Epidermal melanocyte (primary cell): Measurements from ENCODE around the gene SH3BP4.
A peak's percentile ranks its signal among the peaks of the same experiment; 100 is the strongest.

Source experiments
- DNase-seq: peaks from one replicate; pipeline ENCODE4 v3.0.0; 2011; ENCODE audit warnings: low spot score; ENCODE audit not compliant: insufficient read length

SH3BP4 gene

DNA sequence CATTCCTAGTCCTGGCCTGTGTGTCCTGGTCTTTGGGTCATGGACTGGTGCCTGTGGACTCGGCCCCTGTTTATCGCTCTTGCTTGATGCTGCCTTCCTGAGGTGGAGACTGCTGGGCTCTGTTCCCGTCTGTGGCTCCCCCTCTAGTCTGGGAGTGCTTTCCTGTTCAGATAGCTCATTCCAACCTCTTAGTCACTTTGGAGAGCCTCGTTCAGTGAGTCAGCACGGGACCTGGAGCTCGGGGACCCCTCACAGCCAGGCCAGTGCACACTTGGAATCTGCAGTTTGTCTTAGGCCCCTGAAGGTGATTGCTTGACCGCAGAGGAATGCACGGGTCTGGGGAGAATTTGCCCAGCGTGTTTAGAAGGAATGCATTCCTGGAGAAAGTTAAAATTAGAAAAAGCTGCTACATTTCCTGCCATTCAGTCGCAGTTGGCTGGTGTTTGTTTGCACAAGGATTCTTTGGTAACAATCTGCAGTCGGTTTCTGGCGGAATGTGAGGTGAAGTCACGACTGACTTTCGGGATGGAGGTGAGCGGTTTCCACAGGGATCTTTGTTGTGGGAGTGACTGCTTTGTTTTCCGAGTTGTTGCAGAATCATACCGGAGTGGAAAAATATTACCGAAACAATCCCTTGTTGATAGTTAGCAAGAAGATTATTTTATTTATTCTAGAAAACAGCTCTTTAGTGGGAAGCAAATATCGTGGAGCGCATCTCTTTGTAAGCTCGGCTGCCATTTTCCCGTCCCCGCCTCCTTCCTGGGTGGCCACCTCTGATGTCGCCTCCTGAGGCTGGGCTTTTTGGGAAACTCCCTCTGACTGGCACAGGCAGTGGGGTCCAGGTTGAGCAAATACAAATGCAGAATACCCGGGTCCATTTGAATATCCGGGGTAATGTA lies 29.6 kb downstream of the SH3BP4 start:
- DNase-seq, result peak; percentile 55

- DNase-seq, result no peak
Observed at GRCh38 chr2:234982096-234982834, 30.4 kb downstream of the SH3BP4 start.

- no peak for DNase-seq
Observed at GRCh38 chr2:234983011-234983726, 31.4 kb downstream of the SH3BP4 start.

DNA sequence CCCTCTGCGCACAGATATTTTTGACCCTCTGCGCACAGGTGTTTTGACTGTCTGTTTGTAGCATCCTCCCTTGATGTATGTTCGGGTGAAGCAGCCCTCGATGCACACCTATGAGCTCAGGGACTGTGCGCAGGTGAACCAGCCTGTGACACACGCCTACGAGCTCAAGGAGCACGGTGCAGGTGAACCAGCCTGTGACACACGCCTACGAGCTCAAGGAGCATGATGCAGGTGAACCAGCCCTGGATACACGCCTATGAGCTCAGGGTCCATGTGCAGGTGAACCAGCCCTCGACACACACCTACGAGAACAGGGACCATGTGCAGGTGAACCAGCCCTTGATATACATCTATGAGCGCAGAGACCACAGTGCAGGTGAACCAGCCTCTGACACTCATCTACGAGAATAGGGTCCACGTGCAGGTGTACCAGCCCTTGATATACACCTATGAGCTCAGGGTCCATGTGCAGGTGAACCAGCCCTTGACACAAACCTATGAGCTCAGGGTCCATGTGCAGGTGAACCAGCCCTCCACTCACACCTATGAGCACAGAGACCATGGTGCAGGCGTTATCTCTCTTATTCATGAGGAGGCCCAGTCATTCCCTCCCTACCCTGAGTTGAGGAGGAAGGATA lies 33.9 kb downstream of the SH3BP4 start:
- no peak for DNase-seq

DNA sequence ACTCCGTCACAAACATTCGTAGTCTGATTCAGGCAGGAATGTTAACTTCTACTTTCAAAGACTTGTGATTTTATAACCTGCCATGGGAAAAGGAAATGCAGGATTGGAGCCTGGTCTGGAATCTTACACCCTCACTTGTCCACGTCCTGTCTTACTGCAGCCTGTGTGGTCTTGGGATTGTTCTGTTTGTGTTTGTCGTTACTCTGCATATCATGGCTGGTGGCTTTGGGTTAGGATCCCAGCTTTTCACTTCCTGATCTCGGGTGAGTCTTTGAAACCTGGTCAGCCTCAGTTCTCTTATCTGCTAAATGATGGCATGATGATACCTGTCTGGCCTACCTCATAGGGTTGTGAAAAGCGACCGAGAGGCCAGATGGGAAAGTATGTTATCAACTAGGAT lies 34.6 kb downstream of the SH3BP4 start:
- no peak for DNase-seq

- no peak for DNase-seq
Observed at GRCh38 chr2:234986876-234987720, 35.3 kb downstream of the SH3BP4 start.

DNA sequence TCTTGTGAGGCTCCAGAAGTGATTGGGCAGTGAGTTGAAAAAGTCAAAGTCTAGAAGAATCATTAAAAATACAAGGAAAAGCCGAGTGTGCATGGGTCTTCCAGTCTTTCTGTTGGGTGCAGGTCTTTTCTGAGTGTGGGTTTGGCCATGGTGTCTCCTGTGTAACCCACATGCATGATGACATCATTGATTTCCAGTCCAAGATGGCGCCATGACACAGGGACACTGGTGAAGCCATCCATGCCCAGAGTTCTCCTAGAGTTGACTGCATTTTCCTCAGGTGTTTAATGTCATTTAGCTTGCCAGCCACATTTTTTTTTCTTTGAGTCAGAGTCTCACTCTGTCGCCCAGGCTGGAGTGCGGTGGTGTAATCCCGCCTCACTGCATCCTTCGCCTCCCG lies 35.9 kb downstream of the SH3BP4 start:
- DNase-seq, result no peak

DNA sequence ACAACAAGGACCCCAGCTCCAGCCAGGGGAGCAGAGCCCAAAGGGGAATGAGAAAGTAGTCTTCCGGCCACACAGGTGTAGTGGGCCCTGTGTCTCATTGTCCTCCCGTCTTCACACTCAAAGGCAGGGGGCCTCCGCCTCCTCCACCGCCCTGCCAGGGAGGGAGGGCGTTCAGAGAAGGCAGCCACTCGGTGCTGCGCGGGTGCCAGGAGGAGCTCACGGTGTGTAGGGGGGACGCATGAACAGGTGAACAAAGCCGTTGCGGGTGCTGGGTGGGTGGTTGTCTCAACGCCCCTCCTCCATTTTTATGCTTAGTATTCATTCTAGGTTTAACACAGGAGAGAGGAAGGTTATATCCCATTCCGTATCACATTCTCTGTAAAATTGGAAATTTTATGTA lies 36.7 kb downstream of the SH3BP4 start:
- no peak for DNase-seq

- peak; percentile 44 for DNase-seq
Observed at GRCh38 chr2:234989183-234989701, 37.4 kb downstream of the SH3BP4 start.

DNA sequence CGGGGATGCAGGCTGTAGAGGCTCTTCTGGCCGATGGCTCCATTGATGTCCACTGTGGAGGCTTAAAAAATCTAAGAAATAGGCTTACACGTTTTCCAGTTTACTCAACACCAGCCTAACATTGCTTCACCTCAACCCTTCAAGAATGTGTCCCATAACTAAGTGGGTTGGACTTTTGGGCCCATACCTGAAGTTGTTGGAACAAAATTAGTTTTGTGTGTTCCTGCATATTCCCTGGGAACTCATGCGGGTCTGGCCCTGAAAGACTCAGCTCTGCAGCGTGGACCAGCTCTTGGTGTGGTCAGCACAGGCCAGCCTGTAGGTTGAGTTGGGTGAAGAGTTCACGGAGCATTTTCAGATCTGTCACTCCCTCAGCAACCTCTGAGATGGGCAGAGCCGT lies 38.5 kb downstream of the SH3BP4 start:
- DNase-seq, result no peak

- no peak for DNase-seq
Observed at GRCh38 chr2:234991290-234991689, 39.5 kb downstream of the SH3BP4 start.

- DNase-seq, result no peak
Observed at GRCh38 chr2:234991793-234992192, 40.0 kb downstream of the SH3BP4 start.

DNA sequence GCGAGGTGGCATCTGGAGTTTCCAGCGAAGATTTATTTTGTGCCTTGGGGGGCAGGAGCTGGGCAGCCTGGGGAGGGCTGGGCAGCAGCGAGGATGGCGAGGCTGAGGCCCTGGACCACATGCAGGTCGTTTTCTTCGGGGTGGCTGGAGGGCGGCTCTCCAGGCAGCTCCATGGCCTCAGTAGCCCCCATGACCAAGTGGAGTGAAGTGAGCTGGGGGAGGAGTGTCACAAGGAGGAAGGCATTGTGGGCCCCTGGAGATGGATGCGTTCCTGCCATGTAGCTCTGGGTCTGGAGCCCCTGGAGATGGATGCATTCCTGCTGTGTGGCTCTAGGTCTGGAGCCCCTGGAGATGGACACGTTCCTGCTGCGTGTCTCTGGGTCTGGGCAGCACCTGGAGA lies 40.4 kb downstream of the SH3BP4 start:
- no peak for DNase-seq

- no peak for DNase-seq
Observed at GRCh38 chr2:234992624-234993349, 41.0 kb downstream of the SH3BP4 start.

DNA sequence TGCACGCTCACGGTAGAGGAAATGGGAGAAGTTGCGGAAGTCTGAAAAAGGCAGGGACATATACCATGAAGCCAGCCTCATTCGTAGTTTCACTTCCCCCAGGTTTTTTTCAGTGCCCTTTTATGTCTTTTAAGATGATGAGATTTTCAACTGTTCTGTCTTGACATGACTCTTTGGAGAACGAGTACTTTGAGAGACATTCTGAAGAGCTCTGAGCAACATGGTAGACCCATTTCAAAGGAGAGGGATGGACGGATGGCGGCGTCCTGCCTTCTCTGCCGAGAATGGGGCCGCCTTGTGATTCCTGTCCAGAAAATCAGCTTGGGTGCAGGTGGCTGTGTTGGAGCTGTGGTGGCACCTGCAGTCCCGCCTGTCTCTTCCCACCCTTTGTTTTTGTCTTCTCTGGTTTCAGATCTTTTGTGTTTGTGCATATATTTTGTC lies 41.7 kb downstream of the SH3BP4 start:
- DNase-seq, result no peak

GRCh38 chr2:234994438-234995321 lies 42.9 kb downstream of the SH3BP4 start:
- DNase-seq, result no peak

DNA sequence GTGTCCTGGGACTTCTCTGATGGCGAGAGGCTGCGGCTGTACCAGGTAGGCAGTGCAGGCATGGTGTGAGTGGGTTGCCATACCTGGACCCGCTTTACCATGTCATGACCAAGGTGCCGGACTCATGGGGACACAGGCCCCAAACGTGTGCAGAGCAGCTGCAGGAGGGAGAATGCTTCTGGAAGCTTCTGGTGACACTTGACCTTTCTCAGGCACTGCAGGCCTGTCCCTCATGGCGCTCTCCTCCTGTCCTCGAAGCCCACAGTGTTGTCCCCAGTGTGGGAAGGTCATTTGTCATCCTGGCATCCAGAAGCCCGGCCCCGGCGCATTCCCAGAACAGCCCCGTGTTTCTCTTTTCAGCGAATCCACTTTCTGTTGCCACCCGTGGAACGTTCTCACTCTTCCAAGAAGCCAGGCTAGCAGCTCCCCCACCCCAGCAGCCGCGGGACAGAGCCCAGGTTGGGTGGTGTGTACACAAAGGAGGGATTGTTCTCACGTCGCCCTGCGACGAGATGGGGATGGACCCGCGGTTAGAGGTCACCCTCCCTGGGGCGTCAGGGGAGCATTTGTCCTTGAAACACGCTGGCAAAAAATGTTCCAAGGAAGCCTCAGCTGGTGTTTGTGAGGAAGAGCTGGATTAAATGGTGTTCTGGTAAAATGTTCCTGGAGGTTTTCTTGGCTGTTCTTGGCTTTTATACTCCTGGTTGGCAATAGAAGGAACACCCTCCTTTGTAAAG lies 43.7 kb downstream of the SH3BP4 start:
- DNase-seq, result no peak
